ENCODE data around the gene CNTLN.

GRCh38 chr9:17453751-17454150 lies 318.9 kb downstream of the CNTLN start:
- TF ChIP-seq CTCF (conservative IDR thresholded peaks at IDR 0.05; ENCODE audit: low read length) (no peak), EZH2phosphoT487 (IDR thresholded peaks at IDR 0.05; ENCODE audit: borderline replicate concordance) (no peak)
